GM18870 (cell line): ENCODE measurements around the gene FCGR3B.
A peak's percentile ranks its signal among the peaks of the same experiment; 100 is the strongest.
"Not testable (repeated sequence)": the region's sequence is repeated elsewhere in the genome, so short reads cannot be mapped to it uniquely, and the experiment has no call there.

ENCODE experiments used
- ATAC-seq: cut with Tn5 transposase; IDR thresholded peaks from one replicate; pipeline ENCODE4 v1.9.1; 2021; ENCODE audit warnings: moderate library complexity; ENCODE audit not compliant: unreplicated experiment

FCGR3B gene

DNA sequence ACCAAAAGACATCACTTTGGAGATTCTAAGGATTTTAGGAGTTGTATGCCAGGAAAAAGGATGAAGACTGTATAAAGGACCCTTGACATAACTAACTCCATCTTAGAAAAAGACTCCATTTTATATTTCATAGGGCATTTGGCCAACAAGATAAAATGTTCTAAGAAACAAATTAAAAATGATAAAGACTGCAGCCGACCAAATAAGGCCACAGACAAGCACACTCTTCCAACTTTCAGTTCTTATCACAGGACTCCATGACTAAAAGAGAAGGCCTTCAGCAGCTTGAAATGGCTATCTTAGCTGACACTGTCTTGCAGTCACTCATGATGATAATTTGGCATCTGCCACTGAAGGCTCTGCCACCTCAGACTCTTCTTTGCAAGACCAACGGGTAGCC, 8.2 kb upstream of the FCGR3B start:
- ATAC-seq, result not testable (repeated sequence)

DNA sequence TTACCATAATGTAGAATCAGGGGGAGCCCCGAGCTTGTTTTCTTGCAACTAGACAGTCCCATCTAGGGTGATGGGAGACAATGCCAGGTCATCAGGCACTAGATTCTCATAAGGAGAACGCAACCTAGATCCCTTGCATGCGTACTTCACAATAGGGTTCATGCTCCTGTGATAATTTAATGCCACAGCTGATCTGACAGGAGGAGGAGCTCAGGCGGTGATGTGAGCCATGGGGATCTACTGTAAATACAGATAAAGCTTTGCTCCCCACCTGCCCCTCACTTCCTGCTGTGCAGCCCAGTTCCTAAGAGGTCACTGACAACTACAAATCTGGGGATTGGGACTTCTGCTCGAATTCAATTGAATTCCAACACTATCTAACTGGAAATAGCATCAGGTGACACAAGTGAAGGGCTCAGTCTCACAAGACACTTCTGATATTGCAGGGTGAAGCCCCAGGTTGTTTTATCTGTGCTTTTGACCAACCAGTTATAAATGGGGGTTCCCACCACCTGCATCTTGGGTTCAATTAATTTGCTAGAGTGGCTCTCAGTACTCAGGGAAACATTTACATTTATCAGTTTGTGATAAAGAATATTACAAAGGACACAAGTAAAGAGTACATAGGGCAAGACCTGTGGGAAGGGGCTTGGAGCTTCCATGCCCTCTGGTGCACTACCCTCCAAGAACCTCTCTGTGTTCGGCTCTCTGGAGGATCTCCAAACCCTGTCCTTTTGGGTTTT, 7.4 kb upstream of the FCGR3B start:
- not testable (repeated sequence) for ATAC-seq

DNA sequence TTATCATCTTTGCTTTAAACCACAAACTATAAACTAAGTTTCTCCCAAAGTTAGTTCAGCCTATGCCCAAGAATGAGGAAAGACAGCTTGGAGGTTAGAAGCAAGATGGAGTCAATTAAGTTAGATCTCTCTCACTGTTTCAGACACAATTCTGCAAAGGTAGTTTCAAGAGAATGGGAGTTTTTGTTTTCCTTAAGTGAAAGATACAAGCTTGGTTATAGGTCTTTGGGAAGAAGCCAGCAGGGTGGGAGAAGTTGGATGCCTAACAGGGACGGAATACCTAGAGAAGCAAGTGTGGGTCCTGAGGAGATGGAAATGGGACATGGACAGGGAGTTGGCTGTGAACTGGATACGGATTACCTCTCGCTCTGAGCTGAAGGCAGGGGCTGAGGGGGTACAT, 6.0 kb upstream of the FCGR3B start:
- not testable (repeated sequence) for ATAC-seq

DNA sequence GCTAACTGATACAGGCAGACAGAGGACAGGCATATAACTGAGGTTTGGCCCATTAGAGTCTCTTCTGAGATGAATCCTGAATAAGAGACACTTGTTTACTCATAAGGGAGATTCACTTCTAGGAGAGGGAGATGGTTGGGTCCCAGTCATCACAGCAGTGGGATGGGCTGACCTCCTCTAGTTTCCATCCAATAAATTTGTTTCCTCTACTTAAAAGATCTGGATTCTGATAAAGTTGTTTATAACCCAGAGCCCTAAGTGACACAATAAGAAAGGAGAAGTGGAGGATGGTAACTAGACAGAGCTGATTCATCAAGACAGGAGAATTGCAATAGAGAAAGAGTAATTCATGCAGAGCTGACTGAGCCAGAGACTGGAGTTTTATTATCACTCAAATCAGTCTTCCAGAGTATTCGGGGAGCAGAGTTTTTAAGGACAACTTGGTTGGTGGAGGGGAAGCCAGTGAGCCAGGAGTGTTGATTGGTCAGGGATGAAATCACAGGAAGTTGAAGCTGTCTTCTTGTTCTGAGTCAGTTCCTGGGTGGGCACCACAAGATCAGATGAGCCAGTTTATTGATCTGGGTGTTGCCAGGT, 5.3 kb upstream of the FCGR3B start:
- ATAC-seq, result not testable (repeated sequence)

DNA sequence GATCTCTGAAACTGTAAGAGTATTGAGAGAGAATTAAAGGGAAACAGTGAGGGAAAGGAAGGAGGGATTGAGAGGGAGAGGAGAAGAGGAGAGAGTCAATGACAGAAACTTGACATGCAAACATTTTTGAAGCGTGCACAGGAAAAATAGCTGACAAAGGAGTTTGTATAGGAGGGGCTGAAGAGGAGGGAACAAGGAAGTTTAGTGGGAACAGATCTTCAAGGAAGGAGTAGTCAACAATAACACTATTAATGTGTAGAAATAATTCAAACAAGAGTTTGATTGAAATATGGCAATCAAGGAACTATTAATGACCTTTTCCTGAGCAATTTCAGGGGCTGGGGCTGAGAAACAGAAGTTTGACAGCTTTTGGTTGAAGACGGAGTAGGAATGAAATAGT, 4.0 kb upstream of the FCGR3B start:
- ATAC-seq, result not testable (repeated sequence)

DNA sequence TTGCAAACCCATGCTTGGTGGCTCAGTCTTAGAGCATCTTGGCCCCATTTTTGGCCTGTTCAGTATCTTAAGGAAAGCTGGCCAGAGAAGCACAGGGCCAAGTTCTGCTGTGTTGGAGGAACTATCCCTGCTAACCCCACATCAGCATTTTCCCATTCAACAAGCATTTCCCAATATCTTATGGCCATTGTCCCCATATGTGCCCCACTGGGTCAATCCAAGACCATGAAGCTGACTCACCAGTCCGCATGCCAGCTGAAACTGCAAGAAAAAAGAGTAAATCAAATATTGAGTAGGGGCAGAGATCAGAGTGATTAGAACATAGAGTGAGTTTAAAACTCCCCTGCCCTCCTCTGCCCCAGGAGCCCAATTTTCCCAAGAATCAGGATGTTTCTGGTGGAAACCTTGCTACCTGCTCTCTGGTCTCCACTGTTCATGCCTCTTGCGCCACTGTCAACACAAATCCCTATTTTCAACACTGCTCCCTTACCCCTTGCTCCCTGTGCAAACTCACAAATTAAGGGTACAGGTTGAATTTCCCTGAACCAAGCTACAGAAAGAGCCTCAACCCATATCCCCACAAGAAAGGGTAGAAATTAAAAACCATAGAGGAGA, 741 bp downstream of the FCGR3B start:
- not testable (repeated sequence) for ATAC-seq

DNA sequence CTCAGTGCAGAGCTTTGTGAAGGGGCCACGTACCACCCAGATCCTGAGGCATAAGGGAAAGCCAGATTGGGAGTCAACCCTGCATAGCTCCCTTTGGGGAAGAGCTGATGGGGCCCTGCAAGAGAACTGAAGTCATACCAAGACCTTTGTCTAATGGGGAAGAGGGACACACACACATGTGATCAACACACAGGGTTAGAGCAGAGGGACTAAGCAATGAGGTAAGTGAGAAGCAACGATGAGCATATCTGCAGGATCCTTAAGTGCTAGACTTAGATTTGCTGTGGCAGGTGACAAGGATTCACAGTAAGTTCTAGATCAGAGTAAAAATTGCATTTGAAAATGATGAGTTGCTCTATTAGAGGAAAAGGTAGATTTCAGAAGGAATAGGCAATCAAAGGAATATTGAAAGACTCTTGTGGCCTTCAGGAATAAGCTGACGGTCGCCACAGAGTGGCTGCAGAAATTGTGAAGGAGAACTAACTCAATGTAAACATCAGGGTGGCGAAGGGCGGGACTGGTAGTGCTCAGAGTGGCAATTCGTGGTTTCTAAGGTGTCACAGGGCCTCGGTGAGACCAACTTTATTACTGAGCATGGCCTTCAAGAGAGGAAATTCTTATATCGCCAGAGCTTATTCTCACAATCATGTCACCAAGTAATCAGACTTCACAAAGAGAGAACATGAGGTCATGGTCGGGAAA, 4.4 kb downstream of the FCGR3B start:
- ATAC-seq, result not testable (repeated sequence)

DNA sequence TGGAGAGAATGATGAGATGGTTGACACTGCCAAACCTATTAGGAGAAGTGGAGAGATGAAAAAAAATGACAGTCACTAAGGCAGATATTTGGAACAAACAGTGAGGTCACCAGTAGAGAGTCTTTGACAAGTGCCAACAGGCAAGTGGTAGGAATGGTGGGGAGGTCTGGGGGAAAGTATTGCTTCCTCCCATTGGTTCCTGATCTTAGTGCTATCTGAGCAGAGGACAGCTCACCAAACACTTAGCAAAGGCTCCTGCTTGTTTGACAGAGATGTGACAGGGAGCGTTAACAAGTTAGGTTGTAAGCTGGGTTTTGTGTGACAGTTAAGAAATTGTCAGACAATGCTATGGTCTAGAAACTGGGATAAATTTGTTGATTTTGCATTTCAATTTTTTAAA, 6.4 kb downstream of the FCGR3B start:
- not testable (repeated sequence) for ATAC-seq

DNA sequence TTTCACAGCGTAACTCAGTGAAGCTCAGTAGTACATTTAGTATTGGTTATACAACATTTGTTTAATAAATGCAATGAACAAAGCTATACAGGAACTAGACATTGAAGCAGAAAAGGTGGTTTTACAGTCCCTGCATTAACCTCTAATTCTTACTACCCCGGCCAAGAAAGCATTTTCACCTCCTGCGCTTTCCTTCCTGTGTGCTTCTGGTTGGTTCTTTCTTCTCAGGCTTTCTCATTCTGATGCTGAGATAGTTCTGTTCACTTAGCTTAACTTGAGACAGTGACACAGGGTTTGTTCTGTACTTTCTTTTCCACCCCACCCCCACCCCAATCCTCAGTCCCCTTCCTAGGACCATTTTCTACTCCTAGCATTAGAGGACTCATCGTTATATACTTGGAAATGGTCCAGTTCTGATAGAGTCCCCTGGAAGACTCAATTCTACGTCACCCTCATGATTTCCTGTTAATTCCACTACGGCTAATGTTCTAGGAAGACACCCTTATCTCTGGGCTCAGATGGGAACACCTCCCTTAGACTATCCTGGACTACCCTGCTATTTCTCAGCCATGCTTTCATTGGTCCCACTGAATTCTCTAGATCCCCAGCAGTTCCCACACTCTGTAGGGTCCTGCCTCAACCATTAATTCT, 7.5 kb downstream of the FCGR3B start:
- not testable (repeated sequence) for ATAC-seq

DNA sequence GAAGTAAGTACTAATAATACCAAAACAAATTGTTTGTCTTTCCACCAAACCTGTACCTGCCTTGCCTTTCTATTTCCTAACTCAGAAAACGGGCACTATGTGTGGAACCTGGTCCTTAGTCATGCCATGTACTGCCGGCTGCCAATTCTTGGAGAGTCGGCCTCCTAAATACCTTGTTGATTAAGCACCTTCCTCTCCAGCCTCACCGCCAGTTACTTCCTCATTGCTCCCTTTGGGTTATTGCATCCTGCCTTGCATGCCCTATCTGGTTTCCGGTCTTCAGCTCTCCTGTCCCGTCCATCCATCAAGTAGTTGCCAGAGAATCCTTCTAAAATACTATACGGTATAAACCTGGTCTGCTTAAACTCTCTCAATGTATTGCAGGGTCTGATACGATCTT, 8.9 kb downstream of the FCGR3B start:
- peak; percentile 18 for ATAC-seq

DNA sequence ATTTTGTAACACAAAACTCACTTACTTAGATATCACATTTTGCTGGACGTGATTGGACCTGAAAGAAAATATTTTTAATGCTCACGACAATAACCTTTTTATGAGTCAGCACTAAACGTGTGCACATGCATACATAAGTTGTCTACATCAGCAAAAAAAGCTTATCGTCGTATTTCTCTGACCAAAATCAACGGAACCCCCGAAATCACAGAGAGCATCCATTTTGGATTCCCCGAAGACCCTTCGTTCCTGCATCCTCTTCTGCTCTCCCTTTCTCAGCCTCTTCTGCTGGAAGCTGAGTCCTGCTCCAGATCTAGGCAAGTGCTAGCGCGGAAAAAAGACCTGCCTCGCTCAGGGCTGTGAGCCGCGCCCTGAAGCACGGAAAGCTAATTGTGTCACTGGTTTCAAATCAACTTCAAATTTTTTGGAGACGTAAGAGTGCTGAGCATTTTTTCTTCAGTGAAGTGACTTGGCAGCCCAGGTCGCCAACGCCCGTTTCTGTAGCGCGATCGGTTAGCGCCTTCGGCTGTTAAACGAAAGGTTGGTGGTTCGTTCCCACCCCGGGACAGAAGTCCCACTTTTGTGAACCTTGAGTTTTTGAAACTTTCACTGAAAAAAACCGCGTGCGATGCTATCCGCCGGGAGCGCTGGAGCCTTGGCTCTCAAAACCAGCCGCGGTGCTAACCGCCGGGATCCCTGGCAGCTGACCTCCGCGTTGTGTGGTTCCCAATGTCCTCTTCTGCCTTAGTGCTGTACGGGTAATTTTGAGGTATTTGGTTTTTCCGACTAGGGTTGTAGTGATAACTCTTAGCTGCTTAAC, 9.6 kb downstream of the FCGR3B start:
- peak; percentile 41 for ATAC-seq

DNA sequence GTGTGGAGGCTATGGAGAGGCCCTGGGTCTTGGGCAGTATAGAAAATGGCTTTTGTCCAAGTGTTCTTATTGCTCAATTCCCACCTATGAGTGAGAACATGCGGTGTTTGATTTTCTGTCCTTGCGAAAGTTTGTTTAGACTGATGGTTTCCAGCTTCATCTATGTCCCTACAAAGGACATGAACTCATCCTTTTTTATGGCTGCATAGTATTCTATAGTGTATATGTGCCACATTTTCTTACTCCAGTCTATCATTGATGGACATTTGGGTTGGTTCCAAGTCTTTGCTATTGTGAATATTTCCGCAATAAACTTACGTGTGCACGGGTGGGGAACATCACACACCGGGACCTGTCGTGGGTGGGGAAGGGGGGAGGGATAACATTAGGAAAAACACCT, 10.6 kb downstream of the FCGR3B start:
- not testable (repeated sequence) for ATAC-seq

DNA sequence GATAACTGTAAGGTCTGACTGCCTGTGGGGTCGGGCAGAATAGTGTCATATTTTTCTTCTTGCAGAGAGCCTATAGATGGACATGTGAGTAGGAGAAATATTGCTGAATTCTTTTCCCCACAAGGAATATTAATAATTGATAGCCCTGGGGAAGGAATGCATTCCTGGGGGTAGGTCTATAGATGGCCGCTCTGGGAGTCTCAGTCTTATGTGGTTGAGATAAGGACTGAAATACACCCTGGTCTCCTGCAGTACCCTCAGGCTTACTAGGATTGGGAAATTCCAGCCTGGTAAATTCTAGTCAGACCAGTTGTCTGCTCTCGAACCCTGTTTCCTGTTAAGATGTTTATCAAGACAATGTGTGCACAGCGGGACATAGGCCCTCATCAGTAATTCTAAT, 12.5 kb downstream of the FCGR3B start:
- not testable (repeated sequence) for ATAC-seq

DNA sequence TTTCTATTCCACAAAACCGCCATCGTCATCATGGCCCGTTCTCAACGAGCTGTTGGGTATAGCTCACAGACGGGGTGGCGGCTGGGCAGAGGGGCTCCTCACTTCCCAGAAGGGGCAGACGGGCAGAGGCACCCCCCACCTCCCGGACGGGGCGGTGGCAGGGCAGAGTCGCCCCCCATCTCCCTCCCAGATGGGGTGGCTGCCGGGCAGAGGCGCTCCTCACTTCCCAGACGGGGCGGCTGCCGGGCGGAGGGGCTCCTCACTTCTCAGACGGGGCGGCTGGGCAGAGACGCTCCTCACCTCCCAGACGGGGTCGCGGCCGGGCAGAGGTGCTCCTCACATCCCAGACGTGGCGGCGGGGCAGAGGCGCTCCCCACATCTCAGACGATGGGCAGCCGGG, 14.6 kb downstream of the FCGR3B start:
- not testable (repeated sequence) for ATAC-seq

DNA sequence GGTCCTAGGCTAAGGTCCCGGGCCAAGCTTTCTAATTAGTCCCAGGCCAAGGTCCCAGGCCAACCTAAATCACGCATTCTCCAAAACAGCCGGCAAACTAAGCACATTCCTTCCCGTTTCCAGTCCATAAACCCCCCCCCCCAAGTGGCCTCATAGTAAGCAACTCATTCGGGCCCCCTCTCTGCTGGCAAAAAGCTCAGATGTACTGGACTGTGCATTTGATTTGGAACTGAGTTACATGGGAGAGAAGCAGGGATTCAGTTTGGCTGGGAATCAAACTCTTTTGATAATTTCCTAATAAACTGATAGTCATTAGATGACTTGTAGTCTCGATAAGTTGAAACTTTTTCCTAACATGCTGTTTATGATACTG, 17.8 kb downstream of the FCGR3B start:
- not testable (repeated sequence) for ATAC-seq

DNA sequence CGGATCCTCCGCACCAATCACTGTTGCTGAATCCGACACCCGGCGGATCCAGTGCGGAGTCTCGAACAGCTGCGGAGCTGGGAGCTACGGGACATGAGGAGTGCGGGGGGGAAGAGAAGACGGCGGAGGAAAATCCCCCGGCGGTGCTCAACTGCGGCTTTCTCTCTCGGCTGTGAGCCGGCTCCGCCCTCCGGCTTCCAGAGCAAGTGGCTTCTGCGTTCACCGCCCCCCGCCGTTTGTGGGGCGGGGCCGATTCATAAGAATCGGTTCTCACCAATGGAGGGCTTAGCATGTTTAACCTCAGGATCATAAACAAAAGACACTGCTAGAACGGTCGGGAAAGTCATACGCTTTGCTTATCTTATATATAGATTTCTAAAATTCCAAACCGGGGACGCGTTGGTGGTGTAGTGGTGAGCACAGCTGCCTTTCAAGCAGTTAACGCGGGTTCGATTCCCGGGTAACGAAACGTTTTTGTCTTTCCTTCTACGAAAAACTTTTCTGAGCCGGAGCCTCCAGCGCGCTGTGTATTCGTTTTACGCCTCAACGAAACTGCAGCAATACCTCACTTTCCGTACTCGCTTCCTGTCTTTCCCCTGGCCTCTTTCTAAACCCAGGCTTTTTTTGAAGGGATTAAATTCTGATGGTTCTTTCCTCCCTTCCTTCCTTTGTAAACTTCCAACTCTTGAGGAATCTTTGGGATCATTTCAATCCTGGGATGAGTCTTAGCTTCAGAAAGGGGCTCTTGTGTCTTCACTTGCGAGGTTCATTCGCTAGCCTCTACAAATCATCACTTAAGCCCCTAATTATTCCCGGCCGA, 18.4 kb downstream of the FCGR3B start:
- ATAC-seq, result peak; percentile 76

DNA sequence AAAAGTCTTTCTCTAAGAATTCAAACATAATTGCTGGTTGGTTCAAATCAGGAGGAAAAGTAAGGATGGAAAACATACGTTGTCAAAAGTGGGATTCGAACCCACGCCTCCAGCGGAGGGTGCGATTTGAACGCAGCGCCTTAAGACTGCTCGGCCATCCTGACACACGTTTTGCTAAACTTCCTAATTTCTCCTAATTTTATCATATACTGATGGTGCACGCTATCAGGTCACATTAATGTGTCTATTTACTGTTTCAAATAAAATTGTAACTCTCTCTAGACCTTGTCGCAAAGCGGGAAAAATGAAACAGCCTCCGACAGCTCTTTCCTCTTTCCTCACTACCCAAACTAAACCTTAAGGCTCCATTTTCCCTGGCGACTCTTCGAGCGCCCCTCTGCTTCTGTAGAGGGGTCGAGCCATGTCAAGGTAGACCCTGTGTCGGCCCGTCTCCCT, 19.1 kb downstream of the FCGR3B start:
- not testable (repeated sequence) for ATAC-seq

DNA sequence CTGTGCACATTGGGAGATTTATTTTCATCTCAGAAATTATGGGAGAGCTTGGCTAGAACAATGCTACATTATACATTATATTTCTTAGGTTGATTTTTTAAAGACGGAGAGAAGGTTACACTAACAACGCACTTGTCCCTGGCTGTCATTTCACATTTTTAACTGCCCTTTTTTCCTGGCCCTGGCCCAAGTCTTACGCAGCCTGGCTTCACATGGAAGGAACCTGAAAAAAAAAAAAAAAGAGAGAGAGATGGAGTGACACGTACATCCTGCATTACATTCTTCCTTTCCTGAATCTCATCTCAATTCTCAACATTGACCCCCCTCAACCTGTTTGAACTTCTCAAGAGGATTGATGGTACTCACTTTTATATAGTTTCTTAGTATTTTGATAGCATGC, 20.8 kb downstream of the FCGR3B start:
- not testable (repeated sequence) for ATAC-seq
